PFSK-1 (cell line): ENCODE data around the gene INA.

Experiments
- FOXP2 ChIP-seq: optimal IDR thresholded peaks from 2 replicates; pipeline ENCODE3; 2011; ENCODE audit warnings: borderline replicate concordance, control low read depth, inconsistent platforms; ENCODE audit not compliant: insufficient read depth; ENCODE audit errors: extremely low read length, extremely low read depth
- POLR2AphosphoS5 ChIP-seq: IDR thresholded peaks from 2 replicates; pipeline ENCODE4 v1.6.1; 2012; ENCODE audit warnings: low read depth, mild to moderate bottlenecking, control low read depth, low read length, moderate library complexity

GRCh38 chr10:103276251-103276895 is 565 bp upstream of the INA start:
- TF ChIP-seq FOXP2 (no peak), POLR2AphosphoS5 (no peak)
